GM23338 (cell line): ENCODE data around the gene HENMT1. TPM values are rescaled to one million over a fixed set of nuclear protein-coding genes. Genes with fewer than 3 reads are reported as not detected.

ENCODE experiments used
- ATAC-seq: fragments of 200-7000 bp; cut with Tn5 transposase; 3 replicates; pipeline ENCODE4 v1.9.1; 2020
- DNase-seq: peaks from one replicate; pipeline ENCODE4 v3.0.0-alpha.2; 2015; ENCODE audit warnings: low spot score
- H2AFZ ChIP-seq: fragments of 200-600 bp; sonication (generic); 2 replicates; pipeline ENCODE4 v1.8.0; 2016; ENCODE audit warnings: antibody characterized with exemption, mild to moderate bottlenecking, moderate library complexity
- H3F3A ChIP-seq: fragments of 200-600 bp; sonication (generic); replicated peaks from 2 replicates; pipeline ENCODE4 v1.8.0; 2017; ENCODE audit warnings: antibody characterized with exemption, mixed run types, low read depth
- H3K27ac ChIP-seq: fragments of 200-600 bp; sonication (generic); 2 replicates; pipeline ENCODE4 v1.6.1; 2016; ENCODE audit warnings: low read depth
- H3K27me3 ChIP-seq: fragments of 200-600 bp; sonication (generic); 2 replicates; pipeline ENCODE4 v1.8.0; 2016; ENCODE audit warnings: mild to moderate bottlenecking, mixed run types, moderate library complexity; ENCODE audit not compliant: insufficient read depth
- H3K36me3 ChIP-seq: fragments of 200-600 bp; sonication (generic); 2 replicates; pipeline ENCODE4 v1.8.0; 2016; ENCODE audit warnings: mild to moderate bottlenecking; ENCODE audit not compliant: insufficient read depth
- H3K4me1 ChIP-seq: fragments of 200-600 bp; sonication (generic); 2 replicates; pipeline ENCODE4 v1.8.0; 2016; ENCODE audit warnings: mild to moderate bottlenecking, moderate library complexity; ENCODE audit not compliant: insufficient read depth
- H3K4me2 ChIP-seq: fragments of 200-600 bp; sonication (generic); 2 replicates; pipeline ENCODE4 v1.7.1; 2017; ENCODE audit warnings: mixed run types
- H3K4me3 ChIP-seq: fragments of 200-600 bp; sonication (generic); 2 replicates; pipeline ENCODE4 v1.6.1; 2016; ENCODE audit warnings: mixed run types
- H3K79me2 ChIP-seq: fragments of 200-600 bp; sonication (generic); replicated peaks from 2 replicates; pipeline ENCODE4 v1.8.0; 2017; ENCODE audit warnings: mild to moderate bottlenecking; ENCODE audit not compliant: insufficient read depth
- H3K9me2 ChIP-seq: fragments of 200-600 bp; sonication (generic); 2 replicates; pipeline ENCODE4 v1.8.0; 2017; ENCODE audit not compliant: insufficient read depth
- H4K20me1 ChIP-seq: fragments of 200-600 bp; sonication (generic); replicated peaks from 2 replicates; pipeline ENCODE4 v1.8.0; 2017; ENCODE audit warnings: mild to moderate bottlenecking; ENCODE audit not compliant: insufficient read depth
- H3K27ac Mint-ChIP-seq: 2 replicates; pipeline ENCODE4 v1.8.0; 2020; ENCODE audit warnings: inconsistent platforms, mild to moderate bottlenecking, moderate library complexity, mixed read lengths
- H3K27me3 Mint-ChIP-seq: 3 replicates; pipeline ENCODE4 v1.8.0; 2022; ENCODE audit warnings: low read depth, mild to moderate bottlenecking, moderate library complexity, mixed read lengths, inconsistent platforms; ENCODE audit not compliant: insufficient read depth, poor library complexity
- H3K36me3 Mint-ChIP-seq: 3 replicates; pipeline ENCODE4 v1.8.0; 2021; ENCODE audit warnings: low read depth, mild to moderate bottlenecking, inconsistent platforms, moderate library complexity, mixed read lengths
- H3K4me1 Mint-ChIP-seq: 3 replicates; pipeline ENCODE4 v1.8.0; 2020; ENCODE audit warnings: mild to moderate bottlenecking, inconsistent platforms, mixed read lengths
- H3K4me3 Mint-ChIP-seq: 3 replicates; pipeline ENCODE4 v1.8.0; 2021; ENCODE audit warnings: moderate library complexity, mild to moderate bottlenecking, inconsistent platforms, mixed read lengths
- H3K9me3 Mint-ChIP-seq: 3 replicates; pipeline ENCODE4 v1.8.0; 2020; ENCODE audit warnings: moderate library complexity, mild to moderate bottlenecking, inconsistent platforms, mixed read lengths
- CREB1 ChIP-seq: fragments of 250-450 bp; sonication (Bioruptor Pico); IDR thresholded peaks from 2 replicates; pipeline ENCODE4 v1.5.0; 2020; ENCODE audit warnings: low read depth, mild to moderate bottlenecking, moderate library complexity
- CTCF ChIP-seq, 2 experiments: fragments of 200-600 bp in 1 of 2; sonication (generic) in 1 of 2; conservative IDR thresholded peaks; 2 replicates each; pipeline versions ENCODE4 v1.5.1 to v1.6.1; 2016 to 2017; ENCODE audit warnings: antibody characterized with exemption in 2 of 2, low read depth in 2 of 2, mild to moderate bottlenecking in 2 of 2, moderate library complexity in 1 of 2
- ETS1 ChIP-seq: IDR thresholded peaks from 2 replicates; pipeline ENCODE4 v1.6.1; 2016; ENCODE audit warnings: antibody characterized with exemption
- EZH2 ChIP-seq: fragments of 200-600 bp; sonication (generic); IDR thresholded peaks from one replicate; pipeline ENCODE4 v1.8.0; 2017; ENCODE audit warnings: antibody characterized with exemption, mild to moderate bottlenecking, low read depth; ENCODE audit not compliant: unreplicated experiment
- EZH2phosphoT487 ChIP-seq: fragments of 200-600 bp; sonication (generic); IDR thresholded peaks from one replicate; pipeline ENCODE4 v1.8.1; 2018; ENCODE audit warnings: antibody characterized with exemption; ENCODE audit not compliant: unreplicated experiment
- JUNB ChIP-seq: IDR thresholded peaks from one replicate; pipeline ENCODE4 v1.6.1; 2016; ENCODE audit warnings: antibody characterized with exemption; ENCODE audit not compliant: unreplicated experiment
- NANOG ChIP-seq: IDR thresholded peaks from 2 replicates; pipeline ENCODE4 v1.6.1; 2016; ENCODE audit warnings: antibody characterized with exemption, borderline replicate concordance
- POLR2AphosphoS5 ChIP-seq: IDR thresholded peaks from 2 replicates; pipeline ENCODE4 v1.6.1; 2016; ENCODE audit warnings: antibody characterized with exemption, low read depth
- STAT1 ChIP-seq: IDR thresholded peaks from one replicate; pipeline ENCODE4 v1.6.1; 2016; ENCODE audit warnings: antibody characterized with exemption; ENCODE audit not compliant: unreplicated experiment
- ZNF114 ChIP-seq: fragments of 250-450 bp; sonication (Bioruptor Pico); IDR thresholded peaks from 2 replicates; pipeline ENCODE4 v1.5.0; 2020; ENCODE audit warnings: mild to moderate bottlenecking, moderate library complexity
- ZNF331 ChIP-seq: fragments of 250-450 bp; sonication (Bioruptor Pico); IDR thresholded peaks from 2 replicates; pipeline ENCODE4 v1.5.0; 2020; ENCODE audit warnings: low read depth, mild to moderate bottlenecking, moderate library complexity
- ZNF462 ChIP-seq: fragments of 250-450 bp; sonication (Bioruptor Pico); IDR thresholded peaks from 2 replicates; pipeline ENCODE4 v1.5.0; 2020; ENCODE audit warnings: mild to moderate bottlenecking, moderate library complexity
- polyA plus RNA-seq: library from polyadenylated mRNA; unstranded; fragments of >200 nt; fragmentation: Nextera tagmentation; extraction: Ambion mirVana; gene quantifications from 2 replicates; pipeline ENCODE4 v1.2.1, GENCODE V29; 2016
- total RNA-seq: library from RNA; depleted of rRNA; stranded (reverse); fragments of >200 nt; shearing (Covaris generic); gene quantifications from 2 replicates; pipeline ENCODE4 v1.2.3, GENCODE V29; 2014
- TF ChIP-seq, protein P1 (sequence below): IDR thresholded peaks from one replicate; pipeline ENCODE4 v1.6.1; 2018; ENCODE audit warnings: antibody characterized with exemption; ENCODE audit not compliant: unreplicated experiment

HENMT1 gene
- total and polyA plus RNA-seq, 2 experiments from 2014 or later, result 4.7 to 9.7 TPM

DNA sequence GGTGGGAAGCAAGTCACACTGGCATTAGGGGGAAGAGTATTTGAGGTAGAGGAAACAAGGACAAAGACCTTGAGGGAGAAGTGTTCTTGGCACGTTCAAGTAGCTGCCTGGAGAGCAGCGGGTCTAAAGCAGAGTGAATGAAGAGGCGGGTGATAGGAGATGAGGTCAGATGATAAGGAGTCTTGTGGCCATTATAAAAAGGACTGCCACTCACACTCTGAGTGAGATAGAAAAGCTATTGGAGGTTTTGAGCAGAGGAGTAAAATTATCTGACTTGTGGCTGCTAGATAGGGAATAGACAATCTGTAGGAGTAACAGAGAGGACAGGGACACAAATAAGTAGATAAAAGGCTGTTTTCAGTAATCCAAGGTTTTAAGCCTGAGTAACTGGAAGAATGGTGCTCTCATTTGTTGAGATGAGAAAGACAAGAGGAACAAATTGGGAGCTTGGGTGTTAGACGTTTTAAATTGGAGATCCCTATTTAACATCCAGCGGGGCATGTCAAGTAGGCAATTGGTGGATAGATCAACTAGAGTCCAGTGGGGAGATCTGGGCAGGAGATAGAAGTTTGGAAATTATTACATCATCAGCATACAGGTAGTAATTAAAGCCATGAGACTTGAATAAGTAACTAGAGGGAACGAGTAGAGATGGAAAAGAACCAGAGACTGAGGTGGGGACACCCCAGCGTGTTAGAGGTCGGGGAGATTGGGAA lies 43.7 kb downstream of the HENMT1 start:
- Histone ChIP-seq H3K27ac (0 out of 2 replicates have a peak overlapping the region, but pooled peaks have one; percentile 26), H3K9me2 (no peaks in the 10 kb centered on the region), H3K36me3 (no peaks in the 10 kb centered on the region; the same call in 1 of the 2 replicates), H3K4me3 (no peak overlapping the region), H3K79me2 (no peaks in the 10 kb centered on the region), H3F3A (no peaks in the 10 kb centered on the region), H3K4me1 (no peaks in the 10 kb centered on the region), H4K20me1 (peaks cover 2% of the 10 kb centered on the region; the same call in 1 of the 2 replicates), H3K27me3 (no peaks in the 10 kb centered on the region), H3K4me2 (no peak overlapping the region), H2AFZ (no peak overlapping the region)
- Mint-ChIP-seq H3K4me3 (no peak overlapping the region), H3K4me1 (no peaks in the 10 kb centered on the region), H3K27ac (no peak overlapping the region), H3K9me3 (no peaks in the 10 kb centered on the region), H3K36me3 (no peaks in the 10 kb centered on the region; the same call in 2 of the 3 replicates), H3K27me3 (no peaks in the 10 kb centered on the region)
- no peak for TF ChIP-seq POLR2AphosphoS5
- TF ChIP-seq NANOG, result no peak
- TF ChIP-seq EZH2, result no peak
- TF ChIP-seq CTCF (conservative IDR thresholded peaks at IDR 0.05; ENCODE audit: low read depth in 2 of 2), result no peak
- TF ChIP-seq ETS1, result no peak
- TF ChIP-seq JUNB, result no peak
- no peak for TF ChIP-seq CREB1
- TF ChIP-seq, protein P1, sequence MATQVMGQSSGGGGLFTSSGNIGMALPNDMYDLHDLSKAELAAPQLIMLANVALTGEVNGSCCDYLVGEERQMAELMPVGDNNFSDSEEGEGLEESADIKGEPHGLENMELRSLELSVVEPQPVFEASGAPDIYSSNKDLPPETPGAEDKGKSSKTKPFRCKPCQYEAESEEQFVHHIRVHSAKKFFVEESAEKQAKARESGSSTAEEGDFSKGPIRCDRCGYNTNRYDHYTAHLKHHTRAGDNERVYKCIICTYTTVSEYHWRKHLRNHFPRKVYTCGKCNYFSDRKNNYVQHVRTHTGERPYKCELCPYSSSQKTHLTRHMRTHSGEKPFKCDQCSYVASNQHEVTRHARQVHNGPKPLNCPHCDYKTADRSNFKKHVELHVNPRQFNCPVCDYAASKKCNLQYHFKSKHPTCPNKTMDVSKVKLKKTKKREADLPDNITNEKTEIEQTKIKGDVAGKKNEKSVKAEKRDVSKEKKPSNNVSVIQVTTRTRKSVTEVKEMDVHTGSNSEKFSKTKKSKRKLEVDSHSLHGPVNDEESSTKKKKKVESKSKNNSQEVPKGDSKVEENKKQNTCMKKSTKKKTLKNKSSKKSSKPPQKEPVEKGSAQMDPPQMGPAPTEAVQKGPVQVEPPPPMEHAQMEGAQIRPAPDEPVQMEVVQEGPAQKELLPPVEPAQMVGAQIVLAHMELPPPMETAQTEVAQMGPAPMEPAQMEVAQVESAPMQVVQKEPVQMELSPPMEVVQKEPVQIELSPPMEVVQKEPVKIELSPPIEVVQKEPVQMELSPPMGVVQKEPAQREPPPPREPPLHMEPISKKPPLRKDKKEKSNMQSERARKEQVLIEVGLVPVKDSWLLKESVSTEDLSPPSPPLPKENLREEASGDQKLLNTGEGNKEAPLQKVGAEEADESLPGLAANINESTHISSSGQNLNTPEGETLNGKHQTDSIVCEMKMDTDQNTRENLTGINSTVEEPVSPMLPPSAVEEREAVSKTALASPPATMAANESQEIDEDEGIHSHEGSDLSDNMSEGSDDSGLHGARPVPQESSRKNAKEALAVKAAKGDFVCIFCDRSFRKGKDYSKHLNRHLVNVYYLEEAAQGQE, result no peak
- no peak for TF ChIP-seq ZNF114 (CRISPR knock-in tag)
- no peak for TF ChIP-seq ZNF331 (CRISPR knock-in tag)
- TF ChIP-seq STAT1, result no peak
- TF ChIP-seq EZH2phosphoT487, result no peak
- TF ChIP-seq ZNF462, result no peak
- no peak for DNase-seq
- ATAC-seq, result no peak
